ENCODE measurements around the gene MTRF1L. TPM values are rescaled to one million over a fixed set of nuclear protein-coding genes. Genes with fewer than 3 reads are reported as not detected.
"Not testable (repeated sequence)": the region's sequence is repeated elsewhere in the genome, so short reads cannot be mapped to it uniquely, and the experiment has no call there.

Gene MTRF1L
- total RNA-seq, 1 experiment from 2014 or later, result 30.9 TPM

- intact Hi-C loops (cut with micrococcal nuclease; ENCODE audit: unreplicated experiment), result no loop called here
- Histone ChIP-seq H3K4me3 (ENCODE audit: low read depth, low read length, poor library complexity, severe bottlenecking) (peak overlapping the region; percentile 84), H3K27ac (ENCODE audit: low read depth, low read length, poor library complexity, severe bottlenecking) (peak overlapping the region; percentile 83), H3K36me3 (ENCODE audit: insufficient read depth, low read length, poor library complexity, severe bottlenecking) (peaks cover 8% of the 10 kb centered on the region), H3K27me3 (replicated peaks; ENCODE audit: insufficient read depth, low read depth, low read length, poor library complexity) (no peaks in the 10 kb centered on the region), H3K9me3 (ENCODE audit: low read depth, low read length, poor library complexity, severe bottlenecking) (no peaks in the 10 kb centered on the region), H3K4me1 (ENCODE audit: insufficient read depth, low read length, poor library complexity, severe bottlenecking) (peaks cover 14% of the 10 kb centered on the region)
- POLR2A ChIA-PET (ENCODE audit: low non-redundant PET), result no interaction called here
- CTCF ChIA-PET, result no interaction called here
- no peak for DNase-seq (ENCODE audit: low spot score)
- no TSS peak for BruUV-seq (replicated peaks)
- TF ChIP-seq EZH2 (IDR thresholded peaks at IDR 0.05; ENCODE audit: borderline replicate concordance, low read depth, low read length, poor library complexity, severe bottlenecking), result no peak
- TF ChIP-seq CTCF (conservative IDR thresholded peaks at IDR 0.05; ENCODE audit: low read depth, low read length), result no peak
Observed at GRCh38 chr6:153003366-153003690, 819 bp upstream of the MTRF1L start.

- peak overlapping the region; percentile 84 for H3K4me3 ChIP-seq (ENCODE audit: low read depth, low read length, poor library complexity, severe bottlenecking)
- peaks cover 16% of the 10 kb centered on the region for H3K36me3 ChIP-seq (ENCODE audit: insufficient read depth, low read length, poor library complexity, severe bottlenecking)
- intact Hi-C loops (cut with micrococcal nuclease; ENCODE audit: unreplicated experiment), result no loop called here
- POLR2A ChIA-PET (ENCODE audit: low non-redundant PET), result no interaction called here
- no peaks in the 10 kb centered on the region for H3K27me3 ChIP-seq (replicated peaks; ENCODE audit: insufficient read depth, low read depth, low read length, poor library complexity)
- no peak for DNase-seq (ENCODE audit: low spot score)
- CTCF ChIA-PET, result no interaction called here
- no peak for TF ChIP-seq EZH2 (IDR thresholded peaks at IDR 0.05; ENCODE audit: borderline replicate concordance, low read depth, low read length, poor library complexity, severe bottlenecking)
- no TSS peak for BruUV-seq (replicated peaks)
- no peaks in the 10 kb centered on the region for H3K9me3 ChIP-seq (ENCODE audit: low read depth, low read length, poor library complexity, severe bottlenecking)
- peak overlapping the region; percentile 83 for H3K27ac ChIP-seq (ENCODE audit: low read depth, low read length, poor library complexity, severe bottlenecking)
- peaks cover 14% of the 10 kb centered on the region for H3K4me1 ChIP-seq (ENCODE audit: insufficient read depth, low read length, poor library complexity, severe bottlenecking)
Observed at GRCh38 chr6:153001767-153002612, 519 bp downstream of the MTRF1L start.

DNA sequence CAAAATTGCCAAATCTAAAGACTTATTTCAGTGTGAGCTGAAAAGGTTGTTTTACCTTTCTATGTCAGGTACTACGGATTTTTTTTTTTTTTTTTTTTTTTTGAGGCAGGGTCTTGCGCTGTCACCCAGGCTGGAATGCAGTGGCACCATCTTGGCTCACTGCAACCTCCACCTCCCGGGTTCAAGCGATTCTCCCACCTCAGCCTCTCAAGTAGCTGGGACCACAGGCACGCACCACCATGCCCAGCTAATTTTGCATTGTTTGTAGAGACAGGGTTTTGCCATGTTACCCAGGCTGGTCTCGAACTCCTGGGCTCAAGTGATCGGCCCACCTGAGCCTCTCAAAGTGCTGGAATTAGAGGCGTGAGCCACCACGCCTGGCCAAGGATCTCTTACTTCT, 1.7 kb downstream of the MTRF1L start:
- BruUV-seq (replicated peaks); intact Hi-C loops (cut with micrococcal nuclease; ENCODE audit: unreplicated experiment); H3K9me3 ChIP-seq (ENCODE audit: low read depth, low read length, poor library complexity, severe bottlenecking); CTCF ChIA-PET; POLR2A ChIA-PET (ENCODE audit: low non-redundant PET); DNase-seq (ENCODE audit: low spot score); H3K27me3 ChIP-seq (replicated peaks; ENCODE audit: insufficient read depth, low read depth, low read length, poor library complexity); H3K27ac ChIP-seq (ENCODE audit: low read depth, low read length, poor library complexity, severe bottlenecking): not testable (repeated sequence)
- Histone ChIP-seq H3K4me1 (ENCODE audit: insufficient read depth, low read length, poor library complexity, severe bottlenecking) (peaks cover 14% of the 10 kb centered on the region), H3K36me3 (ENCODE audit: insufficient read depth, low read length, poor library complexity, severe bottlenecking) (peaks cover 23% of the 10 kb centered on the region), H3K4me3 (ENCODE audit: low read depth, low read length, poor library complexity, severe bottlenecking) (peak overlapping the region; percentile 84)

- DNase-seq (ENCODE audit: low spot score), result no peak
- H3K27ac ChIP-seq (ENCODE audit: low read depth, low read length, poor library complexity, severe bottlenecking), result no peak overlapping the region
- no peaks in the 10 kb centered on the region for H3K27me3 ChIP-seq (replicated peaks; ENCODE audit: insufficient read depth, low read depth, low read length, poor library complexity)
- H3K4me1 ChIP-seq (ENCODE audit: insufficient read depth, low read length, poor library complexity, severe bottlenecking), result peaks cover 14% of the 10 kb centered on the region
- intact Hi-C loops (cut with micrococcal nuclease; ENCODE audit: unreplicated experiment), result no loop called here
- H3K36me3 ChIP-seq (ENCODE audit: insufficient read depth, low read length, poor library complexity, severe bottlenecking), result peaks cover 23% of the 10 kb centered on the region
- no peaks in the 10 kb centered on the region for H3K9me3 ChIP-seq (ENCODE audit: low read depth, low read length, poor library complexity, severe bottlenecking)
- CTCF ChIA-PET, result no interaction called here
- no TSS peak for BruUV-seq (replicated peaks)
- TF ChIP-seq CTCF (conservative IDR thresholded peaks at IDR 0.05; ENCODE audit: low read depth, low read length), result no peak
- POLR2A ChIA-PET (ENCODE audit: low non-redundant PET), result no interaction called here
- H3K4me3 ChIP-seq (ENCODE audit: low read depth, low read length, poor library complexity, severe bottlenecking), result no peak overlapping the region
Observed at GRCh38 chr6:153000243-153000642, 2.3 kb downstream of the MTRF1L start.

DNA sequence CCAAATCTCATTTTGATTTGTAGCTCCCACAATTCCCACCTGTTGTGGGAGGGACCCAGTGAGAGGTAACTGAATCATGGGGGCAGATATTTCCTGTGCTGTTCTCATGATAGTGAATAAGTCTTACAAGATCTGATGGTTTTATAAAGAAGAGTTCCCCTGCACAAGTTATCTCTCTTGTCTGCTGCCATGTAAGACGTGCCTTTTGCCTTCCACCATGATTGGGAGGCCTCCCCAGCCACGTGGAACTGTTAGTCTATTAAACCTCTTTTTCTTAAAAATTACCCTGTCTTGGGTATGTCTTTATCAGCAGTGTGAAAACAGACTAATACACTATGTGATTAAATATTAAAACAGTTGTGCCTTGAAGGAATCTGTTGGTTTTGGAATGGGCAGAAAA, 3.0 kb downstream of the MTRF1L start:
- H3K27me3 ChIP-seq (replicated peaks; ENCODE audit: insufficient read depth, low read depth, low read length, poor library complexity); CTCF ChIA-PET: not testable (repeated sequence)
- peaks cover 25% of the 10 kb centered on the region for H3K36me3 ChIP-seq (ENCODE audit: insufficient read depth, low read length, poor library complexity, severe bottlenecking)

More for the DNA sequence above, 3.0 kb downstream of the MTRF1L start:
- POLR2A ChIA-PET (ENCODE audit: low non-redundant PET); H3K9me3 ChIP-seq (ENCODE audit: low read depth, low read length, poor library complexity, severe bottlenecking); H3K27ac ChIP-seq (ENCODE audit: low read depth, low read length, poor library complexity, severe bottlenecking); DNase-seq (ENCODE audit: low spot score); BruUV-seq (replicated peaks); intact Hi-C loops (cut with micrococcal nuclease; ENCODE audit: unreplicated experiment); H3K4me3 ChIP-seq (ENCODE audit: low read depth, low read length, poor library complexity, severe bottlenecking): not testable (repeated sequence)
- H3K4me1 ChIP-seq (ENCODE audit: insufficient read depth, low read length, poor library complexity, severe bottlenecking), result peaks cover 14% of the 10 kb centered on the region

All from A673 (cell line).